Transverse colon (tissue), 4 donors: ENCODE measurements around the gene PDGFC.

Experiments
- EP300 ChIP-seq: sonication (generic); formaldehyde crosslinking; IDR thresholded peaks from one replicate; pipeline ENCODE4 v1.6.1; 2017; ENCODE audit warnings: antibody characterized with exemption, low read depth
- POLR2A ChIP-seq: fragments of 450-650 bp; IDR thresholded peaks from one replicate; pipeline ENCODE4 v1.6.1; 2016; ENCODE audit warnings: antibody characterized with exemption, mild to moderate bottlenecking, moderate library complexity
- POLR2AphosphoS5 ChIP-seq, 3 donors: sonication (generic); formaldehyde crosslinking; IDR thresholded peaks; one replicate each; pipeline ENCODE4 v1.6.1; 2016; ENCODE audit warnings: antibody characterized with exemption in 3 of 3
- TF ChIP-seq, protein P1 (sequence below), 5 experiments: fragments of 200-600 bp in 3 of 5; fragments of 450-650 bp in 2 of 5; sonication (generic) in 3 of 5; IDR thresholded peaks; 1 replicate in 2 of 5; 2 replicates in 3 of 5; pipeline ENCODE4 v1.5.1; 2016 to 2017; ENCODE audit warnings: antibody characterized with exemption in 5 of 5, inconsistent platforms in 3 of 5, mild to moderate bottlenecking in 2 of 5, moderate library complexity in 1 of 5

- TF ChIP-seq, protein P1, sequence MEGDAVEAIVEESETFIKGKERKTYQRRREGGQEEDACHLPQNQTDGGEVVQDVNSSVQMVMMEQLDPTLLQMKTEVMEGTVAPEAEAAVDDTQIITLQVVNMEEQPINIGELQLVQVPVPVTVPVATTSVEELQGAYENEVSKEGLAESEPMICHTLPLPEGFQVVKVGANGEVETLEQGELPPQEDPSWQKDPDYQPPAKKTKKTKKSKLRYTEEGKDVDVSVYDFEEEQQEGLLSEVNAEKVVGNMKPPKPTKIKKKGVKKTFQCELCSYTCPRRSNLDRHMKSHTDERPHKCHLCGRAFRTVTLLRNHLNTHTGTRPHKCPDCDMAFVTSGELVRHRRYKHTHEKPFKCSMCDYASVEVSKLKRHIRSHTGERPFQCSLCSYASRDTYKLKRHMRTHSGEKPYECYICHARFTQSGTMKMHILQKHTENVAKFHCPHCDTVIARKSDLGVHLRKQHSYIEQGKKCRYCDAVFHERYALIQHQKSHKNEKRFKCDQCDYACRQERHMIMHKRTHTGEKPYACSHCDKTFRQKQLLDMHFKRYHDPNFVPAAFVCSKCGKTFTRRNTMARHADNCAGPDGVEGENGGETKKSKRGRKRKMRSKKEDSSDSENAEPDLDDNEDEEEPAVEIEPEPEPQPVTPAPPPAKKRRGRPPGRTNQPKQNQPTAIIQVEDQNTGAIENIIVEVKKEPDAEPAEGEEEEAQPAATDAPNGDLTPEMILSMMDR (IDR thresholded peaks at IDR 0.05) = no peak
- TF ChIP-seq EP300 (no peak), POLR2AphosphoS5 (IDR thresholded peaks at IDR 0.05) (no peak), POLR2A (no peak)
Measured at GRCh38 chr4:156798438-156798837, 173.2 kb downstream of the PDGFC start.
